CD4-positive, alpha-beta T cell treated with Interferon gamma for 1 hour (primary cell): ENCODE results near the gene ZDHHC22.
"Not testable (repeated sequence)": the region's sequence is repeated elsewhere in the genome, so short reads cannot be mapped to it uniquely, and the experiment has no call there.

ENCODE experiments used
- DNase-seq: peaks from one replicate; pipeline ENCODE4 v3.0.0-alpha.2; 2020

ZDHHC22 gene, protein sequence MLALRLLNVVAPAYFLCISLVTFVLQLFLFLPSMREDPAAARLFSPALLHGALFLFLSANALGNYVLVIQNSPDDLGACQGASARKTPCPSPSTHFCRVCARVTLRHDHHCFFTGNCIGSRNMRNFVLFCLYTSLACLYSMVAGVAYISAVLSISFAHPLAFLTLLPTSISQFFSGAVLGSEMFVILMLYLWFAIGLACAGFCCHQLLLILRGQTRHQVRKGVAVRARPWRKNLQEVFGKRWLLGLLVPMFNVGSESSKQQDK

GRCh38 chr14:77141214-77142004 lies at the start of gene ZDHHC22:
Gene ZDHHC22, minus strand, starts transcription at chr14:77141791. Its CDS starts 2,053 bp downstream, at chr14:77139738.
- no peak for DNase-seq

DNA sequence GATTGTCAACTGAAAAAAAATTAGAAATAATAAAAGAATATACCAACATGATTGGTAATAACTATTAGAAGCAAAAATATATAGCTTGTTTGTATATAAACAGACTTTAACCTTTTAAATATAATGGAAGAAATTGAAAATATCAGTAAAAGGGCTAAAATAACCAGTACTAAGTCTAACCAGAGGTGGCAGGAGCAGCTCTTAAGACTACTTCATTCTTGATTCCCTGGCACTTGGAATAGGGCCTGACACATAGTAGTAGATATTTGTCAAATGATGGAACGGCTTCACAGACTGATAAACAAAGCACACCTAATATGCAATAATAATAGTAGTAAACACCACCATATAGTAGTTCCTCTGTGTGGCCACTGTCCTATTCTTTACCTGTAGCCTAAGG lies 49.4 kb upstream of the ZDHHC22 start:
- DNase-seq, result no peak

DNA sequence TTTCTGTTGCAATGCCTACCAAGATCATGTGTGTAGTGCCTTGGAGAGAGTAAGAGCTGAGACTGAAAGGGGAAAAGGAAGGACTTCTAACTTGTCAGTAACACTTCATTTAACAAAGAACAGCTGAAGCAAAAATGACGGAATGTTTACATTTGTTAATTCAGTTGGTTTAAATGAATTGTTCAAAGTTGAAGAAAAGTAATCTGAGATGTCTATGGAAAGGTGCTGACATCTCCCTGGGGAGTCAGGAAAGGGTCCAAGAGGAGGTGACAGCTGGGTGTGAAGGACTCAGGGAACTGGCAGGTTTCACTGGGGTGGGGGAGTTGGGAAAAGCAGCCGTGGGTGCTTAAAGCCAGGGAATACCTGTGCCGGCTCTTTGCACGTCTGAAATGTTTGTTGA lies 47.9 kb upstream of the ZDHHC22 start:
- DNase-seq, result no peak

DNA sequence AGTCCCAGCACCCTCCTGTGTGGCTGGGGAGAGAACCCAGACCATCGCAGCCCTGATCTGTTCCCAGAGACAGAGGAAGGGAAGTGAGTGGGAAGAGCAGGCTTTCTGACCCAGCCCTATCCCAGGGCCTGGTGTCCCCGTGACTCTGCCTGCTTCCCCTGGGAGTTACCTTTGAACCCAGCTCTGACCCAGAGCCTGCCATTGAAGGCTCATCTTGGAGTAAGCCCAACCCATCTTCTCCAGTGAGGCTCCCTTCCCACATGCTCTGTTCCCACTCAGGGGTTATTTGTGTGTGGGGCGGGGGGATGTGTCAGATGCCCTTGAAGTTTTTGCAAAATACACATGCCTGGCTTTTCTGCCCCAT lies 46.0 kb upstream of the ZDHHC22 start:
- no peak for DNase-seq

GRCh38 chr14:77186911-77187648 lies 45.5 kb upstream of the ZDHHC22 start:
- DNase-seq, result no peak

DNA sequence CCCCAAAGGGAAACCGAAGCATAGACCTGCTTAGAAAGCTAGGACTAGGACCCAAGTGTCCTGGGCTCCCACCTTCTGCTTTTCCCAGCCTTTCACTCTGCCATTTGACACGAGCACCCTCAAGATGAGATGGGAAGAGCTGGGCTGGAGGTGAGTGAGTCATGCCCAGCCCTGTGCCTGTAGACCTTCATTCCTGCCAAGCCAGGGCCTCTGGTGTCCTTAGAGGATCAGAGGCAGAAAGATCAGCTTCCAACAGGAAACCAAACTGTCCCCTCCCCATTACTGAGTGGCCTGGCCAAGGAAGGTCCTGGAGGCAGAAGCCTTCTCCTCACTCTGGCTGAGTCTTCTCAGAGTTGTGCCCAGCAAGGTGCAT lies 43.5 kb upstream of the ZDHHC22 start:
- no peak for DNase-seq

- DNase-seq, result no peak
Measured at GRCh38 chr14:77184396-77185092, 43.0 kb upstream of the ZDHHC22 start.

GRCh38 chr14:77183896-77184295 lies 42.3 kb upstream of the ZDHHC22 start:
- no peak for DNase-seq

- DNase-seq, result peak; percentile 69
Measured at GRCh38 chr14:77181603-77182437, 40.2 kb upstream of the ZDHHC22 start, which contains the start of gene TMEM63C. Gene TMEM63C, plus strand, starts transcription at chr14:77181798. Its CDS starts 37,016 bp downstream, at chr14:77218814.

- no peak for DNase-seq
Measured at GRCh38 chr14:77180726-77181602, 39.4 kb upstream of the ZDHHC22 start.

- DNase-seq, result no peak
Measured at GRCh38 chr14:77178656-77179055, 37.1 kb upstream of the ZDHHC22 start.

GRCh38 chr14:77177702-77178101 lies 36.1 kb upstream of the ZDHHC22 start:
- DNase-seq, result no peak

DNA sequence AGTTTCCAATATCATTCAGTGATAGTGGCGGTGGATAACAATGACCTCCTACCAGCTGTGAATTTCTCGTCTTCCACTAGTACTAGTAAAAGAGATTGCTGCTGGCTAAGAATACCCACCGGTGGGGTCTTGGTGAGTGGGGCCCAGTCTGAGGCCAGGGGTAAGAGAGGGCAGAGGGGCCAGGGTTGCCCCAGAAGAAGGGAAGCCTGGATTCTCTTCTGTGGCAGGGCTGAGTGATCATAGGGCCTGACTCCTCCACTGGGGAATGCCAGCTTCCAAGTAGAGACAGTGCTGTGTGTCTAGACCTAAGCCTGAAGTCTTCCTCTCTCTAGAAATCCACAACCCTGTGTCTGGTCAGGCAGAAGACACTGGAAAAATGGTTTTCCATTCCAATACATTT lies 34.3 kb upstream of the ZDHHC22 start:
- DNase-seq, result no peak

- DNase-seq, result not testable (repeated sequence)
Measured at GRCh38 chr14:77173911-77174617, 32.5 kb upstream of the ZDHHC22 start.

DNA sequence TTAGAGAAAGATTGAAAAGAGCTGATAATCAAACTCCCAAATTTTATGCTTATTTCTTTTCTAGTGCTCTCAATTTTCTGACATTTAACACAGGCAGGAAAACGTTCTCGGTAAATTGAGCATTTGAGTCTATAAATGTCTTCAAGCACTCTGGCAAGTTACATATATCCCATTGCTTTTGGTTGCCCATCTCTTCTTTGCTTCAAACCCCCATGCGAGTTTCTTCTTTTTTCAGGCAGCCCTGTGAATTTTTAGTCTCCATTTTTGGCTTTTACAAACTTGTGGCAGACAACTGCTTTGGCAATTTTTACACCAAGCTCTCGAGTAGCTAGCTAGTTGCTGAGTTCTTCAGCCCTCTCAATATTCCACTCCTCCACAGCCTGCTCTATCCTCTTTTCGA lies 31.3 kb upstream of the ZDHHC22 start:
- no peak for DNase-seq

DNA sequence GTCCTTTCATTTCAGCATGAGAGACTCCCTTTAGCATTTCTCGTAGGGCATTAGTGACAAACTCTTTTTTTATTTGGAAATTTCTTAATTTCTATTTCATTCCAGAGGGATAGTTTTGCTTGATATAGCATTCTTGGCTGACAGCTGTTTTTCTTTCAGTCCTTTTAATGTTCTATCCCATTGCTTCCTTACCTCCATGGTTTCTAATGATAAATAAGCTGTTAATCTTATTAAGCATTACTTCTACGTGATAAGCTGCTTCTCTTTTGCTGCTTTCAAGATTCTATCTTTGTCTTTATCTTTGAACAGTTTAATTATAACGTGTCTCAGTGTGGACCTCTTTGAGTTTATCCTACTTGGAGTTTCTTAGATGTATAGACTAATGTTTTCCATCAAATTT lies 28.5 kb upstream of the ZDHHC22 start:
- no peak for DNase-seq

DNA sequence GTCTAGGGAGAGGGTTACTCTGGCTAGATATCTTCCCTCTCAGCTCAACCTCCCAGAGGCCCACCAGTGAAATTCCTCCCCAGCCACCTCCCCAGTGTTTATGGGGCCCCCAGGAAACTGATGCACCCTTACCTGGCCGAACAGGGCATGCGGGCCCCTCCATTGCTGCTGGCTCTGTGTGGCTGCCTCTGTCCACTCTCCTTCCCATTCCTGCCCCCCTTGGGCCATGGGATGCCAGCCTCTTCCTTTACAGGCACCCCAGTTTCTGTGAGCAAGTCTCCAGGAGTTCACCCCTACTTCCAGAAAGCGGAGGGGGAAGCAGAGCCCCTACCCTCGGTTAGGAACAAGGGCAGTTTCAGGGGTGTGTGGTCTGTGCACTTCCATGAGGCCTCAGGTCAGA lies 19.4 kb upstream of the ZDHHC22 start:
- no peak for DNase-seq

GRCh38 chr14:77158882-77159255 lies 17.3 kb upstream of the ZDHHC22 start:
- no peak for DNase-seq

GRCh38 chr14:77158175-77158881 lies 16.7 kb upstream of the ZDHHC22 start:
- no peak for DNase-seq

- DNase-seq, result no peak
Measured at GRCh38 chr14:77157740-77158139, 16.1 kb upstream of the ZDHHC22 start.
